ENCODE results near the gene PTPRK. TPM values are rescaled to one million over a fixed set of nuclear protein-coding genes. Genes with fewer than 3 reads are reported as not detected.

Gene PTPRK
- total and polyA plus RNA-seq, 10 of the 15 experiments (the other 5 are each of a cell fraction or from before 2014, with no cell fraction given) = 0.23 to 1.9 (median 0.55) TPM

DNA sequence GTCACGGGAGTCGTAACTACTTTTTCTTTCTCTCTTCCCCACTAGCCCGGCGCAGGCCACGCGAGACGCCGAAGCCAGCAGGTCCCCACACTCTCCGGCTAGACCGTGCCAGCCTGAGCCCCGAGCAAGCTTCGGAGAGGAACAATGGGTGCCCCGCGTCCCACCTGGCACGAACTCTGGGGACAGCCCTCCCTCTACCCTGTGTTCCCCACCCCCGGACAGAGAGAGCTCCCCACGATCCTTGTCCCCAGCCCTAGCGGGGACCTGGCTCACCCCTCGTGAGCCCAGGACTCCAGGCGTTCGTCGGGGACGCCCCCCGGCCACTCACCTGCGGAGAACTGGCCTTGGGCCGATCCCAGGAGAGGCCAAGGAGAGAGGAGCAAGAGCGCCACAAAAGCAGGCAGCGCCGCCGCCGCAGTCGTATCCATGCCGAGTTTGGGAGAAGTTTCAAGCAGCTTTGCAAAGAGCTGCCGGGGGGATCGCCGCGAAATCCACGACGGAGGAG lies 416 bp downstream of the PTPRK start:
- DNase-seq (ENCODE audit: low read depth, low spot score) = no peak
- peaks cover 5% of the 10 kb centered on the region for H3K4me1 ChIP-seq (ENCODE audit: control insufficient read depth, insufficient read depth, low read length)
- H3K36me3 ChIP-seq (ENCODE audit: control insufficient read depth in 2 of 2, insufficient read depth in 2 of 2, low read length in 1 of 2) = no peaks in the 10 kb centered on the region
- SMC1A ChIA-PET (ENCODE audit: uncharacterized antibody, unreplicated experiment) = no interaction called here
- no TSS peak for BruUV-seq (replicated peaks)
- in situ Hi-C loops (cut with MboI) (no loop called here), intact Hi-C loops (cut with micrococcal nuclease; ENCODE audit: unreplicated experiment) (loop anchor here (10.0 kb wide), 2 partner anchors 665 to 785 kb away; no protein-coding TSS in a partner anchor)
- no peak for FAIRE-seq
- H3K9me3 ChIP-seq (replicated peaks; ENCODE audit: control insufficient read depth, insufficient read depth, low read length) = no peaks in the 10 kb centered on the region
- ATAC-seq = peak; percentile 49
- no peak overlapping the region for H3K27ac ChIP-seq (ENCODE audit: control insufficient read depth, insufficient read depth)
- no peaks in the 10 kb centered on the region for H4K20me1 ChIP-seq (ENCODE audit: control insufficient read depth, insufficient read depth)
- peak overlapping the region; percentile 93 for H3K4me2 ChIP-seq (ENCODE audit: control insufficient read depth, insufficient read depth)
- peaks cover 11 to 29% of the 10 kb centered on the region in 2 experiments for H3K27me3 ChIP-seq (replicated peaks in 1 of 2; ENCODE audit: control insufficient read depth in 2 of 2, insufficient read depth in 2 of 2, low read length in 1 of 2)
- POLR2A ChIA-PET = no interaction called here
- TF ChIP-seq, protein P1, sequence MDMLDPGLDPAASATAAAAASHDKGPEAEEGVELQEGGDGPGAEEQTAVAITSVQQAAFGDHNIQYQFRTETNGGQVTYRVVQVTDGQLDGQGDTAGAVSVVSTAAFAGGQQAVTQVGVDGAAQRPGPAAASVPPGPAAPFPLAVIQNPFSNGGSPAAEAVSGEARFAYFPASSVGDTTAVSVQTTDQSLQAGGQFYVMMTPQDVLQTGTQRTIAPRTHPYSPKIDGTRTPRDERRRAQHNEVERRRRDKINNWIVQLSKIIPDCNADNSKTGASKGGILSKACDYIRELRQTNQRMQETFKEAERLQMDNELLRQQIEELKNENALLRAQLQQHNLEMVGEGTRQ (IDR thresholded peaks at IDR 0.05; ENCODE audit: borderline replicate concordance, low read depth, low read length) = no peak
- TF ChIP-seq EZH2 (IDR thresholded peaks at IDR 0.05; ENCODE audit: borderline replicate concordance, control insufficient read depth, low read depth, low read length) (0 out of 2 replicates have a peak, but pooled peaks have one; percentile 38), SUZ12 (IDR thresholded peaks at IDR 0.05; ENCODE audit: unreplicated experiment) (peak; percentile 51)
- no peaks in the 10 kb centered on the region for H3K79me2 ChIP-seq (ENCODE audit: control insufficient read depth, insufficient read depth, low read length)
- peak overlapping the region; percentile 45 for H2AFZ ChIP-seq (ENCODE audit: control insufficient read depth, low read depth, low read length)
- 6% methylated on average over 39 of the region's 39 CpGs for WGBS (ENCODE audit: insufficient coverage, insufficient replicate concordance, low lambda C conversion rate, missing lambda C conversion rate)
- peak overlapping the region; percentile 50 for H3K4me3 ChIP-seq
- CTCF ChIA-PET = interaction anchor here (0.8 to 1.2 kb wide), 2 partner anchors 9 to 10 kb away, joined by 3 read pairs; no protein-coding TSS in a partner anchor
- H3K9ac ChIP-seq (ENCODE audit: control insufficient read depth, insufficient read depth, low read length) = no peak overlapping the region
- RAD21 ChIA-PET (ENCODE audit: unreplicated experiment) = interaction anchor here (0.8 kb wide), 1 partner anchor 665 kb away, joined by 4 read pairs; no protein-coding TSS in a partner anchor

Measured in GM12878 (cell line).